Mesenchymal stem cell (in vitro differentiated cells and primary cell): ENCODE measurements around the gene RPS6KA5.

Experiments
- DNase-seq: peaks from one replicate; pipeline ENCODE4 v3.0.0-alpha.2; 2013
- H2AFZ ChIP-seq: one replicate; pipeline ENCODE4 v1.6.1; 2013; ENCODE audit warnings: low read depth, mild to moderate bottlenecking, control low read depth, inconsistent platforms, low read length, moderate library complexity
- H2AK5ac ChIP-seq: 2 replicates; pipeline ENCODE4 v1.6.1; 2013; ENCODE audit warnings: low read length, moderate library complexity, mild to moderate bottlenecking, inconsistent platforms; ENCODE audit not compliant: severe bottlenecking
- H2BK120ac ChIP-seq: one replicate; pipeline ENCODE4 v1.6.1; 2013; ENCODE audit warnings: low read depth, mild to moderate bottlenecking, inconsistent platforms, low read length, moderate library complexity
- H2BK12ac ChIP-seq, 2 experiments: one replicate each; pipeline ENCODE4 v1.6.1; 2013; ENCODE audit warnings: inconsistent platforms in 2 of 2, low read length in 2 of 2, mild to moderate bottlenecking in 2 of 2, moderate library complexity in 2 of 2, control low read depth in 1 of 2
- H2BK15ac ChIP-seq: one replicate; pipeline ENCODE4 v1.6.1; 2013; ENCODE audit warnings: mild to moderate bottlenecking, low read depth, inconsistent platforms; ENCODE audit not compliant: poor library complexity, severe bottlenecking
- H2BK5ac ChIP-seq: 2 replicates; pipeline ENCODE4 v1.6.1; 2013; ENCODE audit warnings: low read depth, mild to moderate bottlenecking, low read length, control low read depth, inconsistent platforms; ENCODE audit not compliant: poor library complexity, severe bottlenecking
- H3K14ac ChIP-seq, 2 experiments: one replicate each; pipeline ENCODE4 v1.6.1; 2013; ENCODE audit warnings: inconsistent platforms in 2 of 2, low read length in 2 of 2, control low read depth in 1 of 2, mild to moderate bottlenecking in 1 of 2, moderate library complexity in 1 of 2
- H3K18ac ChIP-seq, 2 experiments: one replicate each; pipeline ENCODE4 v1.6.1; 2013; ENCODE audit warnings: inconsistent platforms in 2 of 2, low read length in 2 of 2, control low read depth in 1 of 2, low read depth in 1 of 2, mild to moderate bottlenecking in 1 of 2
- H3K23ac ChIP-seq, 2 experiments: one replicate each; pipeline ENCODE4 v1.6.1; 2013; ENCODE audit warnings: inconsistent platforms in 2 of 2, low read length in 2 of 2, mild to moderate bottlenecking in 2 of 2, moderate library complexity in 2 of 2, control low read depth in 1 of 2
- H3K27ac ChIP-seq: 2 replicates; pipeline ENCODE4 v1.5.1; 2013; ENCODE audit warnings: mild to moderate bottlenecking, moderate library complexity, low read length, control low read depth, inconsistent platforms; ENCODE audit not compliant: poor library complexity, severe bottlenecking
- H3K27me3 ChIP-seq, 2 experiments: 2 replicates each; pipeline versions ENCODE4 v1.6.1 to v1.7.0; 2013; ENCODE audit warnings: low read length in 2 of 2, mild to moderate bottlenecking in 2 of 2, moderate library complexity in 2 of 2, control low read depth in 1 of 2, inconsistent platforms in 1 of 2; ENCODE audit not compliant: control insufficient read depth in 1 of 2, insufficient read depth in 1 of 2
- H3K36me3 ChIP-seq, 2 experiments: 2 replicates each; pipeline versions ENCODE4 v1.6.1 to v1.7.0; 2013; ENCODE audit warnings: low read length in 2 of 2, control low read depth in 1 of 2, inconsistent platforms in 1 of 2, low read depth in 1 of 2, mild to moderate bottlenecking in 1 of 2; ENCODE audit not compliant: insufficient read depth in 2 of 2, control insufficient read depth in 1 of 2
- H3K4ac ChIP-seq, 2 experiments: one replicate each; pipeline ENCODE4 v1.6.1; 2013; ENCODE audit warnings: inconsistent platforms in 2 of 2, low read length in 2 of 2, mild to moderate bottlenecking in 2 of 2, moderate library complexity in 2 of 2, control low read depth in 1 of 2, low read depth in 1 of 2
- H3K4me1 ChIP-seq: 2 replicates; pipeline ENCODE4 v1.6.1; 2013; ENCODE audit warnings: low read depth, low read length, control low read depth; ENCODE audit not compliant: control insufficient read depth, insufficient read depth
- H3K4me2 ChIP-seq: 2 replicates; pipeline ENCODE4 v1.6.1; 2013; ENCODE audit warnings: low read length, mild to moderate bottlenecking, inconsistent platforms; ENCODE audit not compliant: poor library complexity, severe bottlenecking
- H3K4me3 ChIP-seq, 2 experiments: 2 replicates each; pipeline versions ENCODE4 v1.5.1 to v1.7.0; 2013; ENCODE audit warnings: low read length in 2 of 2, mild to moderate bottlenecking in 2 of 2, control low read depth in 1 of 2, low read depth in 1 of 2; ENCODE audit not compliant: insufficient read depth in 1 of 2
- H3K79me1 ChIP-seq: replicated peaks from 2 replicates; pipeline ENCODE4 v1.6.1; 2013; ENCODE audit warnings: mild to moderate bottlenecking, control low read depth, low read length, inconsistent platforms; ENCODE audit not compliant: poor library complexity, severe bottlenecking
- H3K9ac ChIP-seq: 2 replicates; pipeline ENCODE4 v1.7.0; 2013; ENCODE audit warnings: mild to moderate bottlenecking, low read length, moderate library complexity
- H3K9me3 ChIP-seq: 2 replicates; pipeline ENCODE4 v1.7.0; 2013; ENCODE audit warnings: mild to moderate bottlenecking, low read length; ENCODE audit not compliant: control insufficient read depth
- H4K8ac ChIP-seq: one replicate; pipeline ENCODE4 v1.6.1; 2013; ENCODE audit warnings: inconsistent platforms, mild to moderate bottlenecking, low read length, moderate library complexity
- H4K91ac ChIP-seq: one replicate; pipeline ENCODE4 v1.6.1; 2013; ENCODE audit warnings: mild to moderate bottlenecking, low read length, inconsistent platforms
- WGBS: methylation state at CpG from one replicate; pipeline ENCODE4 v1.1.7; 2013; ENCODE audit warnings: mixed read lengths; 5-methylcytosine and 5-hydroxymethylcytosine counted together

RPS6KA5 gene

GRCh38 chr14:90837355-90837754, 223.1 kb downstream of the RPS6KA5 start:
- Histone ChIP-seq H3K18ac (no peak overlapping the region), H3K23ac (no peak overlapping the region), H4K8ac (no peak overlapping the region), H3K9me3 (no peaks in the 10 kb centered on the region), H2BK12ac (no peak overlapping the region), H2AK5ac (no peak overlapping the region), H3K4ac (no peak overlapping the region), H2BK120ac (no peak overlapping the region), H2AFZ (no peak overlapping the region), H3K4me1 (peaks cover 1% of the 10 kb centered on the region), H3K4me2 (no peak overlapping the region), H2BK5ac (no peak overlapping the region), H3K27ac (no peak overlapping the region), H2BK15ac (no peak overlapping the region), H3K27me3 (no peaks in the 10 kb centered on the region), H4K91ac (no peak overlapping the region), H3K4me3 (no peak overlapping the region), H3K14ac (no peak overlapping the region), H3K79me1 (no peaks in the 10 kb centered on the region), H3K36me3 (no peaks in the 10 kb centered on the region), H3K9ac (no peak overlapping the region)
- 98% methylated on average over 9 of the region's 9 CpGs for WGBS
- no peak for DNase-seq

- Histone ChIP-seq H3K4me1 (peaks cover 1% of the 10 kb centered on the region), H3K27ac (no peak overlapping the region), H3K23ac (no peak overlapping the region), H2BK120ac (no peak overlapping the region), H2AFZ (peak overlapping the region; percentile 6), H2BK12ac (no peak overlapping the region), H3K4me2 (no peak overlapping the region), H4K8ac (no peak overlapping the region), H2BK15ac (no peak overlapping the region), H3K14ac (no peak overlapping the region), H3K4me3 (no peak overlapping the region), H3K4ac (no peak overlapping the region), H2AK5ac (no peak overlapping the region), H3K9ac (no peak overlapping the region), H4K91ac (peak overlapping the region; percentile 48), H3K36me3 (no peaks in the 10 kb centered on the region), H3K18ac (no peak overlapping the region), H3K9me3 (no peaks in the 10 kb centered on the region), H3K79me1 (no peaks in the 10 kb centered on the region), H3K27me3 (no peaks in the 10 kb centered on the region), H2BK5ac (no peak overlapping the region)
- 96% methylated on average over 7 of the region's 7 CpGs for WGBS
- no peak for DNase-seq
Observed at GRCh38 chr14:90836692-90837063, 223.8 kb downstream of the RPS6KA5 start.

GRCh38 chr14:90831821-90832220, 228.6 kb downstream of the RPS6KA5 start:
- H2BK12ac ChIP-seq, result no peak overlapping the region
- H4K8ac ChIP-seq, result no peak overlapping the region
- peaks cover 5 to 6% of the 10 kb centered on the region in 2 experiments for H3K27me3 ChIP-seq
- no peak overlapping the region for H3K14ac ChIP-seq
- H3K18ac ChIP-seq, result no peak overlapping the region
- no peak overlapping the region for H3K27ac ChIP-seq
- H3K4me1 ChIP-seq, result peaks cover 7% of the 10 kb centered on the region
- H3K9me3 ChIP-seq, result no peaks in the 10 kb centered on the region
- WGBS, result 89% methylated on average over 8 of the region's 10 CpGs
- H3K4ac ChIP-seq, result no peak overlapping the region
- H3K4me3 ChIP-seq, result no peak overlapping the region
- no peak overlapping the region for H2AFZ ChIP-seq
- no peak overlapping the region for H2AK5ac ChIP-seq
- H3K36me3 ChIP-seq, result no peaks in the 10 kb centered on the region
- H4K91ac ChIP-seq, result no peak overlapping the region
- H2BK5ac ChIP-seq, result no peak overlapping the region
- no peak overlapping the region for H3K23ac ChIP-seq
- H2BK15ac ChIP-seq, result no peak overlapping the region
- H3K4me2 ChIP-seq, result no peak overlapping the region
- no peak for DNase-seq
- no peak overlapping the region for H3K9ac ChIP-seq
- no peak overlapping the region for H2BK120ac ChIP-seq
- no peaks in the 10 kb centered on the region for H3K79me1 ChIP-seq

- H3K23ac ChIP-seq, result no peak overlapping the region
- no peak overlapping the region for H4K91ac ChIP-seq
- WGBS, result 88% methylated on average over 26 of the region's 26 CpGs
Observed at GRCh38 chr14:90830931-90831701, 229.3 kb downstream of the RPS6KA5 start.

More at GRCh38 chr14:90830931-90831701, 229.3 kb downstream of the RPS6KA5 start:
- Histone ChIP-seq H3K9me3 (no peaks in the 10 kb centered on the region), H3K4me2 (no peak overlapping the region), H3K4me1 (peaks cover 7% of the 10 kb centered on the region), H3K9ac (no peak overlapping the region), H3K14ac (no peak overlapping the region), H2BK15ac (no peak overlapping the region), H2BK12ac (no peak overlapping the region), H3K4me3 (no peak overlapping the region), H2AK5ac (no peak overlapping the region), H3K79me1 (no peaks in the 10 kb centered on the region), H3K18ac (no peak overlapping the region), H3K36me3 (no peaks in the 10 kb centered on the region), H3K4ac (no peak overlapping the region), H4K8ac (no peak overlapping the region), H2AFZ (no peak overlapping the region), H3K27ac (no peak overlapping the region), H2BK120ac (no peak overlapping the region), H3K27me3 (peaks cover 6 to 8% of the 10 kb centered on the region in 2 experiments), H2BK5ac (no peak overlapping the region)
- no peak for DNase-seq
